ENCODE results near the gene OPA1. TPM values are rescaled to one million over a fixed set of nuclear protein-coding genes. Genes with fewer than 3 reads are reported as not detected.

Gene OPA1
- total RNA-seq, 1 donor from 2014 or later = 38.5 TPM

DNA sequence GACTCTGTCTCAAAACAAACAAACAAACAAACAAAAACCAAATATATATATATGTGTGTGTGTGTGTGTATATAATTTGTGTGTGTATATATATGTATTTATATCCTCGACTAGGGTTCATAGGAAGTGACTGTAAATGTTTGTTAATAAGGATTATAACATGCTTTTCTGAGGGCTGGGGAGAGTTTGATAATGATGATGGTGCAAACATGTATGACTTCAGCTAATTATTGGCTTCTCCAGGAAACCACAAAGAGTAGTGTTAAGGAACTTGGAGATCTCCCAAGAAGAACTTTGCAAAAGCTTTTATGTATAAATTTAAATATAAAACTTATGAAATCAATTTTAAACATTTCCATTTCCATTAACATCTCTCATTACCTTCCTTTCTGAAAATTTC, 3.9 kb upstream of the OPA1 start:
- Histone ChIP-seq H3K4me3 (no peak overlapping the region), H3K27ac (no peak overlapping the region), H3K9me3 (no peaks in the 10 kb centered on the region), H3K27me3 (no peaks in the 10 kb centered on the region), H3K4me1 (peaks cover 13% of the 10 kb centered on the region), H3K36me3 (no peaks in the 10 kb centered on the region)
- intact Hi-C loops (cut with DNase I) = no loop called here
- no peak for DNase-seq (ENCODE audit: extremely low spot score in 2 of 2)
- no peak for TF ChIP-seq POLR2AphosphoS5 (IDR thresholded peaks at IDR 0.05; ENCODE audit: insufficient read depth in 1 of 2, low read depth in 1 of 2)
- no peak for TF ChIP-seq POLR2A (IDR thresholded peaks at IDR 0.05)
- TF ChIP-seq, protein P1, sequence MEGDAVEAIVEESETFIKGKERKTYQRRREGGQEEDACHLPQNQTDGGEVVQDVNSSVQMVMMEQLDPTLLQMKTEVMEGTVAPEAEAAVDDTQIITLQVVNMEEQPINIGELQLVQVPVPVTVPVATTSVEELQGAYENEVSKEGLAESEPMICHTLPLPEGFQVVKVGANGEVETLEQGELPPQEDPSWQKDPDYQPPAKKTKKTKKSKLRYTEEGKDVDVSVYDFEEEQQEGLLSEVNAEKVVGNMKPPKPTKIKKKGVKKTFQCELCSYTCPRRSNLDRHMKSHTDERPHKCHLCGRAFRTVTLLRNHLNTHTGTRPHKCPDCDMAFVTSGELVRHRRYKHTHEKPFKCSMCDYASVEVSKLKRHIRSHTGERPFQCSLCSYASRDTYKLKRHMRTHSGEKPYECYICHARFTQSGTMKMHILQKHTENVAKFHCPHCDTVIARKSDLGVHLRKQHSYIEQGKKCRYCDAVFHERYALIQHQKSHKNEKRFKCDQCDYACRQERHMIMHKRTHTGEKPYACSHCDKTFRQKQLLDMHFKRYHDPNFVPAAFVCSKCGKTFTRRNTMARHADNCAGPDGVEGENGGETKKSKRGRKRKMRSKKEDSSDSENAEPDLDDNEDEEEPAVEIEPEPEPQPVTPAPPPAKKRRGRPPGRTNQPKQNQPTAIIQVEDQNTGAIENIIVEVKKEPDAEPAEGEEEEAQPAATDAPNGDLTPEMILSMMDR (IDR thresholded peaks at IDR 0.05) = no peak

DNA sequence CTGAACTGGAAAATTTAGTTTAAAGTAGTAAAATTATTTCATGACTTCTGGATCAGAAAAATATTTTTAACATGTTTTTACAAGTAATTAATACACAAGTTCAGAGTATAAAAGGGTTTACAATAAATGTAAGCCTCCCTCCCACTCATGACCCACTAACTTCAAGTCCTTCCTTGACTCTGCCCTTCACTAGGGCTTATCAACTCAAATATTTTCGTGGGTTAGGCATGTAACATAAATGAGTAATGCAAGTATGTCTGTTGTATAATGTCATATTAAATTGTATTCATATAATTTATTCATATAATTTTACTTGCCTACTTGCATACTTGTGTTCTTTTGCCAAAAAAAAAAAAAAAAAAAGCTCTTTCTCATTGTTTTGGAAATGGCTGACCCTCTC, 3.4 kb upstream of the OPA1 start:
- no peaks in the 10 kb centered on the region for H3K27me3 ChIP-seq
- H3K4me1 ChIP-seq = peaks cover 18% of the 10 kb centered on the region
- H3K36me3 ChIP-seq = no peaks in the 10 kb centered on the region
- no peak for DNase-seq (ENCODE audit: extremely low spot score in 2 of 2)
- H3K9me3 ChIP-seq = no peaks in the 10 kb centered on the region
- TF ChIP-seq, protein P1 (IDR thresholded peaks at IDR 0.05) = no peak
- no peak for TF ChIP-seq POLR2AphosphoS5 (IDR thresholded peaks at IDR 0.05; ENCODE audit: insufficient read depth in 1 of 2, low read depth in 1 of 2)
- no peak for TF ChIP-seq POLR2A (IDR thresholded peaks at IDR 0.05)
- H3K4me3 ChIP-seq = no peak overlapping the region
- no peak overlapping the region for H3K27ac ChIP-seq
- intact Hi-C loops (cut with DNase I) = no loop called here

DNA sequence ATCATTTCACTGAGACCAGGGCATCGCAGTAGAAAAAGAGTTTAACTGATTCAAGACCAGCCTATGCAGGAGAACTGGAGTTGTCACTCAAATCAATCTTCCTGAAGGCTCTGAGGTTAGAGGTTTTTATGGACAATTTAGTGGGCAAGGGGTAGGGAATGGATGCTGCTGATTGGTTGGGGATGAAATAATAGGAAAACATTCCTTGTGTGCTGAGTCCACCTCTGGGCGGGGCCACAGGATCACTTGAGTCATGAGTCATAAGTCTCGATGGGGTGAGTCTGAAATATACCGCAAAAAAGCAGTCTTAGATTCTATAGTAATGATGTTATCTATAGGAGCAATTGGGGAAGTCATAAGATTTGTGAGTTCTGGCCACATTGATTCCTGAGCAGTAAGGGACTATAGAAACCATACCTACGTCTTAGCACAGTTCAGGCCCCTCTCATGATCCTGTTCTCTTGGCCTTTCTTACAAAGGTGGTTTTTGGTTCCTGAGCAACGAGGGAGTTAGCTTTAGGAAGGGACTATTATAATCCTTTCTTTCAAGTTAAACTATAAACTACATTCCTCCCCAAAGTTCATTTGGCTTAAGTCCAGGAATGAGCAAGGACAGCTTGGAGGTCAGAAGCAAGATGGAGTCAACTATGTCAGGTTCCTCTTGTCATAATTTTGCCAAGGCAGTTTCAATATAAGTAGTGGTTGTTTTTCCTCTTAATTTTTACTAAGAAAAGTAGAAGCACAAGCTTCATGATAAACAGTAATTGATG, 2.7 kb upstream of the OPA1 start:
- H3K36me3 ChIP-seq = no peaks in the 10 kb centered on the region
- H3K4me1 ChIP-seq = peaks cover 24% of the 10 kb centered on the region
- H3K4me3 ChIP-seq = no peak overlapping the region
- no peaks in the 10 kb centered on the region for H3K9me3 ChIP-seq
- intact Hi-C loops (cut with DNase I) = no loop called here
- TF ChIP-seq, protein P1 (IDR thresholded peaks at IDR 0.05) = no peak
- TF ChIP-seq POLR2A (IDR thresholded peaks at IDR 0.05) (no peak), POLR2AphosphoS5 (IDR thresholded peaks at IDR 0.05; ENCODE audit: insufficient read depth in 1 of 2, low read depth in 1 of 2) (no peak)
- H3K27me3 ChIP-seq = no peaks in the 10 kb centered on the region
- no peak for DNase-seq (ENCODE audit: extremely low spot score in 2 of 2)
- H3K27ac ChIP-seq = no peak overlapping the region

DNA sequence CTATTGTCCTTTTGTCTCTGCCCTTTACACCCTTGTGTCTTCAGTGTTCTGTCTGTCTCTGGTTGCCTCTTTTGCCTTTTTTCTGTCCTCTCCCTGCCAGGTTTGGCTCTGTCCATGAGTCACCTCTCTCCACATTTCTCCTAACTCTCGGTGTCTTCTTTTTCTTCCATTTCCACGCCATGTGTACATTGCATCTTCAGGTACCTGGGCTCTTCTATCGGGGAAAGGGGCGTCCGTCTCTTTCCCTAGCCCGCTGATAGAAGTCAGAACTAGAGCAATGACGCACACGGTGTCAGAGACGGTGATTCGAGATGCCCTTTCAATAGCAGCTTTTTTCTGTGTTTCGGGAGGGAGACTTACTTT, 641 bp downstream of the OPA1 start:
- TF ChIP-seq POLR2A (IDR thresholded peaks at IDR 0.05) (no peak), POLR2AphosphoS5 (IDR thresholded peaks at IDR 0.05; ENCODE audit: insufficient read depth in 1 of 2, low read depth in 1 of 2) (no peak)
- TF ChIP-seq, protein P1 (IDR thresholded peaks at IDR 0.05) = no peak
- no peak for DNase-seq (ENCODE audit: extremely low spot score in 2 of 2)
- H3K27me3 ChIP-seq = no peaks in the 10 kb centered on the region
- no peaks in the 10 kb centered on the region for H3K36me3 ChIP-seq
- intact Hi-C loops (cut with DNase I) = no loop called here
- no peaks in the 10 kb centered on the region for H3K9me3 ChIP-seq
- H3K4me1 ChIP-seq = peaks cover 28% of the 10 kb centered on the region
- H3K27ac ChIP-seq = peak overlapping the region; percentile 77
- H3K4me3 ChIP-seq = peak overlapping the region; percentile 71 to 73

DNA sequence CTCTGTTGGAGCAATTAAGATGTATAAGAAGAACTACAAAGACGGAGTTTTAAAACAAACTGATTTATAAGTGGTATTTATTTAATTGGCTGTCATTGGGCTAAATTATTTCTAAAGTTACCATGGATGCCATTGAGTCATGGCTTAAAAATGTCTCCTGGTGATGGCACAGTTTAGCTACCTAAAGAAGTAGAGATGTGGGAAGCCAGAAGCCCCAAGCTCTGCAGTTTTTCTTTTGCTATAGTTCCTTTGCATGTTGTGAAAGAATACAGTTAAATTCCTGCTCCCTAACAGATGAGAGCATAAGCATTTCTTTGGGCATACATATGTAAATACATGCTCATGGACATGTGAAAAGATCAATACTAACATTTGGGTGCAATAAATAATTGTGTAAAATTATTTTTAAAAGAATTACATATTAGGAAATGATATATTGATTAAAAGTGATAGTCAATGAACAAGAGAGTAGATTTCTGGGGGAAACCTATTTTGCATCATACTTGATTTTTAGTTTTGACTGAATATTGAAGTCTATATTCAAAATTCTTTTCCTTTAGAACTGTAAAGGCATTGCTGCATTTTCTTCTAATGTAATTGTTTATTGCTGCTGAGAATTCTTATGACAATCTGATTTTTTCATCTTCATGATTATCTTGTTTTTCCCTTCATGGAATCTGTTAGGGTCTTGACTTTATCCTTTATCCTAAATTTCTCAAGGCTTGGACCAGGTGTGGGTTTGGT, 2.1 kb downstream of the OPA1 start:
- Histone ChIP-seq H3K4me1 (peaks cover 28% of the 10 kb centered on the region), H3K4me3 (no peak overlapping the region), H3K27ac (no peak overlapping the region), H3K36me3 (no peaks in the 10 kb centered on the region), H3K27me3 (no peaks in the 10 kb centered on the region), H3K9me3 (no peaks in the 10 kb centered on the region)
- intact Hi-C loops (cut with DNase I) = no loop called here
- DNase-seq (ENCODE audit: extremely low spot score in 2 of 2) = no peak
- TF ChIP-seq, protein P1 (IDR thresholded peaks at IDR 0.05) = no peak
- TF ChIP-seq POLR2A (IDR thresholded peaks at IDR 0.05) = no peak
